ENCODE measurements around the gene FOXI1. TPM values are rescaled to one million over a fixed set of nuclear protein-coding genes. Genes with fewer than 3 reads are reported as not detected.

Gene FOXI1
- total and polyA plus RNA-seq, 11 donors = not detected

DNA sequence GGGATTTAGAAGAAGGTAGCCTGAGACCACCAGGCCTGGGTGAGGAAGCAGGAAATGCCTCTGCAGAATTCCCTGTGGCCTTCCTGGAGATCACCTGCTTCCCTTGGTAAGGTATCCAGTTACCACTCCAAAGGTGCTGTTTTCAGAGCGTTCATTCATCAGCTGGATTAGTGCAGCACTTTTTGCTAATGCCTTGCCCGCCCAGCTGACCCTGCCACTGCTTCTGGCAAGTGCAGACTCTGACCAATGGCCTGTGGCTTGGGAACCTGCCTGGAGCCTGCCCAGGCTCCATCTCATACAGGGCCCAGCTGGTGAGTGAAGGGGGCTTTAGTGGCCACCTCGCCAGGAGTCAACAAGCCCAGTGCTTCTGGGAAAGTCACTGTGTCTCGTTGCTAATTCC is 48.6 kb downstream of the FOXI1 start:
- TF ChIP-seq, protein P1, sequence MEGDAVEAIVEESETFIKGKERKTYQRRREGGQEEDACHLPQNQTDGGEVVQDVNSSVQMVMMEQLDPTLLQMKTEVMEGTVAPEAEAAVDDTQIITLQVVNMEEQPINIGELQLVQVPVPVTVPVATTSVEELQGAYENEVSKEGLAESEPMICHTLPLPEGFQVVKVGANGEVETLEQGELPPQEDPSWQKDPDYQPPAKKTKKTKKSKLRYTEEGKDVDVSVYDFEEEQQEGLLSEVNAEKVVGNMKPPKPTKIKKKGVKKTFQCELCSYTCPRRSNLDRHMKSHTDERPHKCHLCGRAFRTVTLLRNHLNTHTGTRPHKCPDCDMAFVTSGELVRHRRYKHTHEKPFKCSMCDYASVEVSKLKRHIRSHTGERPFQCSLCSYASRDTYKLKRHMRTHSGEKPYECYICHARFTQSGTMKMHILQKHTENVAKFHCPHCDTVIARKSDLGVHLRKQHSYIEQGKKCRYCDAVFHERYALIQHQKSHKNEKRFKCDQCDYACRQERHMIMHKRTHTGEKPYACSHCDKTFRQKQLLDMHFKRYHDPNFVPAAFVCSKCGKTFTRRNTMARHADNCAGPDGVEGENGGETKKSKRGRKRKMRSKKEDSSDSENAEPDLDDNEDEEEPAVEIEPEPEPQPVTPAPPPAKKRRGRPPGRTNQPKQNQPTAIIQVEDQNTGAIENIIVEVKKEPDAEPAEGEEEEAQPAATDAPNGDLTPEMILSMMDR (IDR thresholded peaks at IDR 0.05) = no peak
- no peak for TF ChIP-seq POLR2A (IDR thresholded peaks at IDR 0.05)
- Histone ChIP-seq H3K9me3 (no peaks in the 10 kb centered on the region), H3K36me3 (no peaks in the 10 kb centered on the region), H3K27me3 (no peaks in the 10 kb centered on the region), H3K4me3 (no peak overlapping the region), H3K27ac (no peak overlapping the region), H3K4me1 (peaks cover 0 to 16% (median 8%) of the 10 kb centered on the region in 12 donors)
- no peak for DNase-seq
- 81 to 85% (median 84%) methylated on average over 4 of the region's 4 CpGs for WGBS, 4 donors
- intact Hi-C loops (cut with DNase I) = no loop called here
- no peak for ATAC-seq

DNA sequence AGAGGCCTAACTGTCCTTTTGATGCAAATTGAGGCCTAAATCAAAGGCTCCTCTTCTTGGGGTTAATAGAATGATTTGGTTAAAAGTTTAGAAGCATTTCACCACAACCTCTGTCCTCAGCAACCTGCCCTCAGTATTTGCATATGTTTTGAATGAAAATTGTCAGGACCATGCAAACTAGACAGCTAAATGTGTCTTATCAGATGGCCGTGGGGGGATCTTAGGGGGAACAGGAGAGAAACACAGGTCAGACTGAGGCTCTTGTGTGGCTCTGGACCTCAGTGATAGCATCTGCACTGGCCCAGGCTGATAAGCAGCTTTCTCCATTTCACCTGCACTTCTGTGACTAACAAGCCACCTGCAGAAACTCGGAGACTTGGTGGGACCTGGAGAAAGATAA is 49.0 kb downstream of the FOXI1 start:
- no peaks in the 10 kb centered on the region for H3K27me3 ChIP-seq
- ATAC-seq = no peak
- intact Hi-C loops (cut with DNase I) = no loop called here
- H3K9me3 ChIP-seq = no peaks in the 10 kb centered on the region
- no peak overlapping the region for H3K27ac ChIP-seq
- no peak overlapping the region for H3K4me3 ChIP-seq
- peaks cover 0 to 16% (median 8%) of the 10 kb centered on the region in 12 donors for H3K4me1 ChIP-seq
- DNase-seq = no peak
- no peaks in the 10 kb centered on the region for H3K36me3 ChIP-seq
- WGBS, 4 donors = 77 to 88% (median 84%) methylated on average over 2 of the region's 2 CpGs
- TF ChIP-seq POLR2A (IDR thresholded peaks at IDR 0.05) = no peak
- TF ChIP-seq, protein P1 (IDR thresholded peaks at IDR 0.05) = no peak

DNA sequence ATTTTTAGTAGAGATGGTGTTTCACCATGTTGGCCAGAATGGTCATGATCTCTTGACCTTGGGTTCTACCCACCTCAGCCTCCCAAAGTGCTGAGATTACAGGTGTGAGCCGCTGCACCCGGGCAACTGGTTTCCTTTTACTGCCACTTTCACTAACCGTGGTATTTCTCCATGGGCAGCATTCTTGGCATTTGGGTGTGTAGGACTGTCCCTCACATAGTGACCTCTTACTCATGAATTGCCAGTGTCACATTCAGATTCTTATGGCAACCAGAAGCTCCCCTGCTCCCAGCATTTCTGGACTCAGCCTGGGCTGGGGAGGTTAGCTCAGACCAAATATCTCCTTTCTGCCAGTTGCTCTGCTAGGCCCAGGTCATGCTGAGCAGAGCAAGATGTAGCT is 50.1 kb downstream of the FOXI1 start:
- no peaks in the 10 kb centered on the region for H3K9me3 ChIP-seq
- H3K27me3 ChIP-seq = no peaks in the 10 kb centered on the region
- H3K4me3 ChIP-seq = no peak overlapping the region
- no peak overlapping the region for H3K27ac ChIP-seq
- H3K36me3 ChIP-seq = no peaks in the 10 kb centered on the region
- WGBS, 4 donors = 93 to 95% (median 94%) methylated on average over 3 of the region's 3 CpGs
- ATAC-seq (no peak), DNase-seq (no peak)
- TF ChIP-seq, protein P1 (IDR thresholded peaks at IDR 0.05) = no peak
- TF ChIP-seq POLR2A (IDR thresholded peaks at IDR 0.05) = no peak
- H3K4me1 ChIP-seq = peaks cover 0 to 15% (median 8%) of the 10 kb centered on the region in 12 donors
- intact Hi-C loops (cut with DNase I) = no loop called here

DNA sequence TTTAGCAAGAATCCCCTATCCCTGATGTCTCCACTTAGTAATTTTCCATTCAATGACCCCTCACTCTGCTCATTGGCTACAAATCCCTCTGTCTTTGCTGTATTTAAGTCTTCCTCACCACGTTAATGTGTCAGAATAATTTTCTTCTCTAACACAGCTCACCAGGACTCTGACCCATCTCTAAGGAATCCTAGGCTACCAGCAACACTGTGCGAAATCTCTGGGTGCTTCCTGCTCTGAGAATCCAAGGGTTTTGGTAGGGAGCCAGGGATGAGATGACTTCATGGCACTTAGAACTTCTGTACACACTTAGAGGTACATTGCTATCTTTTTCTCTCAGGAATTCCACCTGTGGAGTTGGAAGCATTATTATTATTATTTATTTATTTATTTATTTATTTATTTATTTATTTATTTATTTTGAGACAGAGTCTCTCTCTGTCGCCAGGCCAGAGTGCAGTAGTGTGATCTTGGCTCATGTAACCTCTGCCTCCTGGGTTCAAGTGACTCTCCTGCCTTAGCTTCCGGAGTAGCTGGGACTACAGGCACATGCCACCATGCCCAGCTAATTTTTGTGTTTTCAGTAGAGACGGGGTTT is 53.5 kb downstream of the FOXI1 start:
- WGBS, 4 donors = 73 to 84% (median 81%) methylated on average over 5 of the region's 5 CpGs
- no peaks in the 10 kb centered on the region for H3K4me1 ChIP-seq
- no peak overlapping the region for H3K4me3 ChIP-seq
- ATAC-seq (no peak), DNase-seq (no peak)
- intact Hi-C loops (cut with DNase I) = no loop called here
- TF ChIP-seq, protein P1 (IDR thresholded peaks at IDR 0.05) = no peak
- TF ChIP-seq POLR2A (IDR thresholded peaks at IDR 0.05) = no peak
- no peak overlapping the region for H3K27ac ChIP-seq
- H3K9me3 ChIP-seq = no peaks in the 10 kb centered on the region
- H3K36me3 ChIP-seq = no peaks in the 10 kb centered on the region
- H3K27me3 ChIP-seq = no peaks in the 10 kb centered on the region

Other genes with a start within 250 kb of the FOXI1 start
- gene INSYN2B, start 125.4 kb upstream of the FOXI1 start, total RNA-seq = under 1 TPM in 4 of 9 donors, not detected in 5; 0.12 to 0.59 (median 0.19) TPM
- gene INSYN2B, start 125.4 kb upstream of the FOXI1 start, polyA plus RNA-seq = under 1 TPM in 1 of 2 donors, not detected in 1; 0.15 TPM
- not detected for gene C5orf58, start 127.1 kb downstream of the FOXI1 start, total RNA-seq
- gene C5orf58, start 127.1 kb downstream of the FOXI1 start, polyA plus RNA-seq = not detected
- gene LCP2, start 191.9 kb downstream of the FOXI1 start, total RNA-seq = 10 to 100 TPM in 2 of 9 donors, 1 to 10 TPM in 7; 2.8 to 73.7 (median 6.1) TPM
- 1 to 10 TPM; 2.2 to 3.1 TPM for gene LCP2, start 191.9 kb downstream of the FOXI1 start, polyA plus RNA-seq

All from heart left ventricle (tissue), 16 donors.